ENCODE data around the gene EFL1. TPM values are rescaled to one million over a fixed set of nuclear protein-coding genes. Genes with fewer than 3 reads are reported as not detected.

Gene EFL1
- total and polyA plus RNA-seq, 4 donors: 3.2 to 10.1 (median 6.1) TPM

DNA sequence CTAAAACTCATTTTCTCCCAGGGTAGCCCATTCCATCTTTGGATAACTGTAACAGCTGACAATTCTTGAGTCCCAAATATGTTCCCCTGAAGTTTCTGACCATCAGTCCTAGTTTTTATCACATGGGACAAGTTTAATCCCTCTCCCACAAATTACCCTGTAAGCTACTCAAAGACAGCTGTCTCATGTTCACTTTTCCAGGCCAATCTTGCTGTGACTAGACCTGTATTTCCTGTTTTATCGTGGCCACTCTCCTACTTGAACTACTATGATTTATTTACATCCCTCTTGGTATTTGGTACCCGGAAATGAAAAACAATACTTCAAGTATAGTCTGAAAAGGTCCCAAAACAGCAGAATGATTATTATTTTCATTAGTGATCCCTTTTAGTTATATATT, 121.6 kb downstream of the EFL1 start:
- Histone ChIP-seq H3K27ac (ENCODE audit: low read depth in 1 of 2, low read length in 2 of 2) (no peak overlapping the region), H3K27me3 (ENCODE audit: control insufficient read depth in 4 of 4, insufficient read depth in 4 of 4, low read length in 3 of 4) (no peaks in the 10 kb centered on the region), H3K36me3 (ENCODE audit: control insufficient read depth in 4 of 4, insufficient read depth in 3 of 4, low read depth in 1 of 4, low read length in 3 of 4) (peaks cover 0 to 3% (median 1%) of the 10 kb centered on the region in 4 donors), H3K9ac (ENCODE audit: low read depth in 1 of 2, low read length in 2 of 2) (no peak overlapping the region), H3K4me3 (ENCODE audit: low read depth in 1 of 3, low read length in 3 of 3) (no peak overlapping the region), H3K9me3 (ENCODE audit: control insufficient read depth in 4 of 4, low read length in 3 of 4) (no peaks in the 10 kb centered on the region), H3K4me1 (ENCODE audit: control insufficient read depth in 4 of 4, insufficient read depth in 4 of 4, low read length in 3 of 4) (peaks cover 0 to 4% (median 0%) of the 10 kb centered on the region in 4 donors)
- no peak for DNase-seq (ENCODE audit: low spot score)
- TF ChIP-seq NR2F2 (IDR thresholded peaks at IDR 0.05): no peak
- TF ChIP-seq, protein P1, sequence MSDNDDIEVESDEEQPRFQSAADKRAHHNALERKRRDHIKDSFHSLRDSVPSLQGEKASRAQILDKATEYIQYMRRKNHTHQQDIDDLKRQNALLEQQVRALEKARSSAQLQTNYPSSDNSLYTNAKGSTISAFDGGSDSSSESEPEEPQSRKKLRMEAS (IDR thresholded peaks at IDR 0.05): no peak
- no peak for TF ChIP-seq EGR1 (IDR thresholded peaks at IDR 0.05; ENCODE audit: low read depth in 2 of 2)
- no peak for TF ChIP-seq YY1 (IDR thresholded peaks at IDR 0.05)
- no peak for TF ChIP-seq RAD21 (IDR thresholded peaks at IDR 0.05)
- TF ChIP-seq HNF4G (IDR thresholded peaks at IDR 0.05): no peak
- no peak for TF ChIP-seq TAF1 (conservative IDR thresholded peaks at IDR 0.05)
- TF ChIP-seq, protein P2, sequence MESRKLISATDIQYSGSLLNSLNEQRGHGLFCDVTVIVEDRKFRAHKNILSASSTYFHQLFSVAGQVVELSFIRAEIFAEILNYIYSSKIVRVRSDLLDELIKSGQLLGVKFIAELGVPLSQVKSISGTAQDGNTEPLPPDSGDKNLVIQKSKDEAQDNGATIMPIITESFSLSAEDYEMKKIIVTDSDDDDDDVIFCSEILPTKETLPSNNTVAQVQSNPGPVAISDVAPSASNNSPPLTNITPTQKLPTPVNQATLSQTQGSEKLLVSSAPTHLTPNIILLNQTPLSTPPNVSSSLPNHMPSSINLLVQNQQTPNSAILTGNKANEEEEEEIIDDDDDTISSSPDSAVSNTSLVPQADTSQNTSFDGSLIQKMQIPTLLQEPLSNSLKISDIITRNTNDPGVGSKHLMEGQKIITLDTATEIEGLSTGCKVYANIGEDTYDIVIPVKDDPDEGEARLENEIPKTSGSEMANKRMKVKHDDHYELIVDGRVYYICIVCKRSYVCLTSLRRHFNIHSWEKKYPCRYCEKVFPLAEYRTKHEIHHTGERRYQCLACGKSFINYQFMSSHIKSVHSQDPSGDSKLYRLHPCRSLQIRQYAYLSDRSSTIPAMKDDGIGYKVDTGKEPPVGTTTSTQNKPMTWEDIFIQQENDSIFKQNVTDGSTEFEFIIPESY (IDR thresholded peaks at IDR 0.05): no peak
- WGBS: 71% methylated on average over 2 of the region's 2 CpGs

DNA sequence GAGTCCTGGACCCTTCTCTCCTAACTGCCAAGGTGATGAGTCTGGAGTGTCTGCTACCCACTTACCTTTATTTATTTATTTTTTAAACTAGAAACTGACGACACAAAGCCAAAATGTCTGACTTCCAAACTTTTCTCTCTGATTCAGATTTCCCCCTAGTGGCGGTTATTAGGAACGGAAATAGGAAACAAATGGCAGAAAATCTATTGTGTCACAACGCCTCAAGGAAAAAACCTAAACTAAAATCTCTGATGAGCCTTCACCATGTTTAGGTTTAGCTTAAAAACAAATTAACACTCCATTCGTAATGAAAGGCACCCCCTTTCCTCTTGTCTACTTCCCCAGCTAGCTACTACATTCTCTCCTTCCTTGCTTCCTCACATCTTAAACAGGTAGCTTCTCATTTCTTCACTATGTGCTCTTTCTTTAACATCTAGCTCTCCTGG, 122.7 kb downstream of the EFL1 start:
- Histone ChIP-seq H3K4me1 (ENCODE audit: control insufficient read depth in 4 of 4, insufficient read depth in 4 of 4, low read length in 3 of 4) (peaks cover 0 to 4% (median 0%) of the 10 kb centered on the region in 4 donors), H3K27me3 (ENCODE audit: control insufficient read depth in 4 of 4, insufficient read depth in 4 of 4, low read length in 3 of 4) (no peaks in the 10 kb centered on the region), H3K9me3 (ENCODE audit: control insufficient read depth in 4 of 4, low read length in 3 of 4) (no peaks in the 10 kb centered on the region), H3K27ac (ENCODE audit: low read depth in 1 of 2, low read length in 2 of 2) (no peak overlapping the region), H3K36me3 (ENCODE audit: control insufficient read depth in 4 of 4, insufficient read depth in 3 of 4, low read depth in 1 of 4, low read length in 3 of 4) (peaks cover 0 to 2% (median under 1%) of the 10 kb centered on the region in 4 donors), H3K4me3 (ENCODE audit: low read depth in 1 of 3, low read length in 3 of 3) (no peak overlapping the region), H3K9ac (ENCODE audit: low read depth in 1 of 2, low read length in 2 of 2) (no peak overlapping the region)
- WGBS: 6% methylated on average over 5 of the region's 5 CpGs
- peak; percentile 85 to 88 for TF ChIP-seq RAD21 (IDR thresholded peaks at IDR 0.05)
- TF ChIP-seq, protein P3, sequence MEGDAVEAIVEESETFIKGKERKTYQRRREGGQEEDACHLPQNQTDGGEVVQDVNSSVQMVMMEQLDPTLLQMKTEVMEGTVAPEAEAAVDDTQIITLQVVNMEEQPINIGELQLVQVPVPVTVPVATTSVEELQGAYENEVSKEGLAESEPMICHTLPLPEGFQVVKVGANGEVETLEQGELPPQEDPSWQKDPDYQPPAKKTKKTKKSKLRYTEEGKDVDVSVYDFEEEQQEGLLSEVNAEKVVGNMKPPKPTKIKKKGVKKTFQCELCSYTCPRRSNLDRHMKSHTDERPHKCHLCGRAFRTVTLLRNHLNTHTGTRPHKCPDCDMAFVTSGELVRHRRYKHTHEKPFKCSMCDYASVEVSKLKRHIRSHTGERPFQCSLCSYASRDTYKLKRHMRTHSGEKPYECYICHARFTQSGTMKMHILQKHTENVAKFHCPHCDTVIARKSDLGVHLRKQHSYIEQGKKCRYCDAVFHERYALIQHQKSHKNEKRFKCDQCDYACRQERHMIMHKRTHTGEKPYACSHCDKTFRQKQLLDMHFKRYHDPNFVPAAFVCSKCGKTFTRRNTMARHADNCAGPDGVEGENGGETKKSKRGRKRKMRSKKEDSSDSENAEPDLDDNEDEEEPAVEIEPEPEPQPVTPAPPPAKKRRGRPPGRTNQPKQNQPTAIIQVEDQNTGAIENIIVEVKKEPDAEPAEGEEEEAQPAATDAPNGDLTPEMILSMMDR (IDR thresholded peaks at IDR 0.05; ENCODE audit: low read depth, low read length, missing input control): peak; percentile 73
- TF ChIP-seq HNF4A (conservative IDR thresholded peaks at IDR 0.05): no peak
- no peak for TF ChIP-seq FOXA2 (IDR thresholded peaks at IDR 0.05)
- peak; percentile 74 for TF ChIP-seq YY1 (IDR thresholded peaks at IDR 0.05)
- DNase-seq (ENCODE audit: low spot score): no peak

DNA sequence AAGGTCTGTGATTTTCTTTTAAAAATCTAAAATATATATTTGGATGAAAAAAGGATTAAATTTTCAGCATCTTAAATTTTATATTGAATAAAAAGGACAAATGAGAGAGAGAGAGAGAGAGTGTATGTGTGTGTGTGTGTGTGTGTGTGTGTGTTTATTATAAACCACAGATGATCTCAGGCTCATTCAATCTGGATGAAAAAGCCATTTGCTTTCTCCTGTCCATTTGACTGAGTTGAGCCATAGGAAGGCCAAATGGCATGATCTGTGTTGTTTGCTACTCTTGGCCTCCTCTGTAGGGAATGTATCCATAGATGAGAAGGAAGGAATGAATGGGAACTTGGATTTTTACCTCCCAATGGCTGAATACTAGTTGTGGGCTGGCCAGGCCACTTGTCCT, 124.2 kb downstream of the EFL1 start:
- H3K4me1 ChIP-seq (ENCODE audit: control insufficient read depth in 4 of 4, insufficient read depth in 4 of 4, low read length in 3 of 4): peaks cover 3 to 11% (median 6%) of the 10 kb centered on the region in 4 donors
- H3K9me3 ChIP-seq (ENCODE audit: control insufficient read depth in 4 of 4, low read length in 3 of 4): no peaks in the 10 kb centered on the region
- no peak for DNase-seq (ENCODE audit: low spot score)
- no peaks in the 10 kb centered on the region for H3K27me3 ChIP-seq (ENCODE audit: control insufficient read depth in 4 of 4, insufficient read depth in 4 of 4, low read length in 3 of 4)
- H3K36me3 ChIP-seq (ENCODE audit: control insufficient read depth in 4 of 4, insufficient read depth in 3 of 4, low read depth in 1 of 4, low read length in 3 of 4): peaks cover 0 to 2% (median 0%) of the 10 kb centered on the region in 4 donors
- no peak overlapping the region for H3K4me3 ChIP-seq (ENCODE audit: low read depth in 1 of 3, low read length in 3 of 3)
- no peak overlapping the region for H3K9ac ChIP-seq (ENCODE audit: low read depth in 1 of 2, low read length in 2 of 2)
- no peak overlapping the region for H3K27ac ChIP-seq (ENCODE audit: low read depth in 1 of 2, low read length in 2 of 2)
- no peak for TF ChIP-seq YY1 (IDR thresholded peaks at IDR 0.05)

Data from liver (tissue), 9 donors.